Activated CD4-positive, alpha-beta memory T cell treated with anti-CD3 and anti-CD28 coated beads, Interleukin-2, amount 10 ng/mL, durations not matched to agents 7 days and 5 days (primary cell): Measurements from ENCODE around the gene NOX3. TPM values are rescaled to one million over a fixed set of nuclear protein-coding genes. Genes with fewer than 3 reads are reported as not detected.
"Not testable (repeated sequence)": the region's sequence is repeated elsewhere in the genome, so short reads cannot be mapped to it uniquely, and the experiment has no call there.

ENCODE experiments used
- CTCF ChIA-PET: fragments of 350-600 bp; sonication (Branson Sonifier 250); formaldehyde crosslinking; loops from one replicate; lab custom pipeline; 2021; ENCODE audit warnings: antibody characterized with exemption, inconsistent platforms; lab: Charles Lee
- POLR2A ChIA-PET: fragments of 350-600 bp; sonication (Branson Sonifier 250); formaldehyde crosslinking; loops from one replicate; lab custom pipeline; 2021; ENCODE audit warnings: antibody characterized with exemption; lab: Charles Lee
- DNase-seq: peaks from one replicate; pipeline ENCODE4 v3.0.0-alpha.2; 2020
- H3K27ac Mint-ChIP-seq: one replicate; pipeline ENCODE4 v1.8.0; 2021; ENCODE audit warnings: mild to moderate bottlenecking, mixed read lengths
- H3K27me3 Mint-ChIP-seq: one replicate; pipeline ENCODE4 v1.8.0; 2021; ENCODE audit warnings: mixed read lengths
- H3K36me3 Mint-ChIP-seq: one replicate; pipeline ENCODE4 v1.8.0; 2021; ENCODE audit warnings: low read depth, mixed read lengths
- H3K4me1 Mint-ChIP-seq: one replicate; pipeline ENCODE4 v1.8.0; 2021; ENCODE audit warnings: mixed read lengths
- H3K4me3 Mint-ChIP-seq: one replicate; pipeline ENCODE4 v1.8.0; 2021; ENCODE audit warnings: mild to moderate bottlenecking, mixed read lengths
- H3K9me3 Mint-ChIP-seq: one replicate; pipeline ENCODE4 v1.8.0; 2021; ENCODE audit warnings: mixed read lengths
- total RNA-seq, 2 experiments: library from RNA; stranded (reverse); gene quantifications; one replicate each; pipeline ENCODE4 v1.2.3, GENCODE V29; 2021

NOX3 gene
- total RNA-seq, 2 experiments from 2014 or later = not detected

GRCh38 chr6:155487371-155488130, 31.9 kb upstream of the NOX3 start:
- Mint-ChIP-seq H3K36me3 (no peaks in the 10 kb centered on the region), H3K27me3 (no peaks in the 10 kb centered on the region), H3K4me1 (peaks cover 3% of the 10 kb centered on the region), H3K9me3 (no peaks in the 10 kb centered on the region), H3K27ac (no peak overlapping the region), H3K4me3 (no peak overlapping the region)
- POLR2A ChIA-PET = no interaction called here
- DNase-seq = no peak
- CTCF ChIA-PET = no interaction called here

GRCh38 chr6:155486721-155487294, 31.2 kb upstream of the NOX3 start:
- CTCF ChIA-PET = interaction anchor here (0.6 kb wide), 1 partner anchor 11 kb away, joined by 3 read pairs; no protein-coding TSS in a partner anchor
- H3K27me3 Mint-ChIP-seq = no peaks in the 10 kb centered on the region
- POLR2A ChIA-PET = no interaction called here
- no peak overlapping the region for H3K27ac Mint-ChIP-seq
- no peaks in the 10 kb centered on the region for H3K9me3 Mint-ChIP-seq
- no peaks in the 10 kb centered on the region for H3K36me3 Mint-ChIP-seq
- no peaks in the 10 kb centered on the region for H3K4me1 Mint-ChIP-seq
- H3K4me3 Mint-ChIP-seq = no peak overlapping the region
- DNase-seq = no peak

DNA sequence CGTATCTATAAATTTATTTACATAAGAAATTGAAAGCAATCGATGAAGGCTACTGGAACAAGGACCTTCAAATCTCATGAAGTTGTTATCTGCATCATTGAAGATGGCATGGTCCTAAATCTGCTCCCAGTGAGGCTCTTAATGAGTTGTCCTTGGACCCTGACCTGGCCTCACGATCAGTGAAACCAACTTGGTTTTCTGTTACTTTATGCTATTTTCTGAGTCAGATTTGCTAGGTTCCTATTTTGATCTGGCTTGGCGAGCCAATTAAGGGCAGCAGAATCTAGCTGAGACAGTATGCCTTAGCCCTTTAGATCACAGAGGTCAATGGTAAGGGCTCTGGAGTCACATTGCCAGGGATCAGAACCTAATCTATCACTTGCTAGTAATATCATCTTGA, 30.1 kb upstream of the NOX3 start:
- DNase-seq = no peak
- Mint-ChIP-seq H3K4me3 (no peak overlapping the region), H3K9me3 (no peaks in the 10 kb centered on the region), H3K36me3 (no peaks in the 10 kb centered on the region), H3K4me1 (no peaks in the 10 kb centered on the region), H3K27me3 (no peaks in the 10 kb centered on the region), H3K27ac (no peak overlapping the region)
- CTCF ChIA-PET = no interaction called here
- POLR2A ChIA-PET = no interaction called here

DNA sequence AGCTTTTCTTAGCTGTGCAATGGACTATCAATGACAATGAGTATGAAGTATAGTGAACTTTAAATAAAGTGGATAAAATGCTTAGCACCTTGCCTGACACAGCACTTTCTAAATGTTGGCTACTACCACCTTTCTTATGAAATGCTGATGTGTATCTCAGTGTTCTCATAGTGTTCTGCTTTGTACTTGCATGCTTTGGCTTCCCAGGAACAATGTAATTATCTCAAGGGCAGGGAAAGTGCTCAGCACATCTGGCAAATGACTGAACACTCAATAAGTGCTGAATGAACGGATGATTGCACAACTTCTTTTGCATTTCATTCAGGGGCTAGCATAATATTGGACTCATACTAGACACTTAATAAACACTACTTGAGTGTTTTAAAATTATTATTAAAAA, 28.2 kb upstream of the NOX3 start:
- CTCF ChIA-PET = no interaction called here
- Mint-ChIP-seq H3K4me3 (no peak overlapping the region), H3K36me3 (no peaks in the 10 kb centered on the region), H3K27ac (no peak overlapping the region), H3K9me3 (no peaks in the 10 kb centered on the region), H3K4me1 (no peaks in the 10 kb centered on the region), H3K27me3 (no peaks in the 10 kb centered on the region)
- POLR2A ChIA-PET = no interaction called here
- DNase-seq = no peak

DNA sequence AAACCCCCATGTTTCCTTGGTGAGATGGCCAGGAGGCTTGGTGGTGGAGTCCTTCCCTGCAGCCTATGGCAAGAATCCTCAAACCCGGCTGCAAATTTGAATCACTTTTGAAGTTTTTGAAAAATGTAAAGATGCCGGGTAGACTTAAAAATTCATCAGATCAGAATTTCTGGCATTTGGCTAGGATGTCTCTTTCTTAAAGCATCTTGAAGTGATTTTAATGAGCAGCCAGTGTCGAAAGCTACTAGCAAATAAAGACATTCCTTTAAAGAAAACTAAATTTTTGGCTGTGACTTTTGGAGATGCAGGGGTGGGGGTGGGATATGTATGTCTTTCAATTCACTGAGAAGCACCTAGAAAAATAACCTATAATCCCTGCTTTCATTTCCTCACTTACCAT, 25.6 kb upstream of the NOX3 start:
- ChIA-PET CTCF (no interaction called here), POLR2A (no interaction called here)
- H3K9me3 Mint-ChIP-seq = no peaks in the 10 kb centered on the region
- no peaks in the 10 kb centered on the region for H3K36me3 Mint-ChIP-seq
- no peaks in the 10 kb centered on the region for H3K27me3 Mint-ChIP-seq
- no peak overlapping the region for H3K4me3 Mint-ChIP-seq
- no peaks in the 10 kb centered on the region for H3K4me1 Mint-ChIP-seq
- DNase-seq = no peak
- no peak overlapping the region for H3K27ac Mint-ChIP-seq

GRCh38 chr6:155473741-155474140, 18.1 kb upstream of the NOX3 start:
- Mint-ChIP-seq H3K9me3 (peaks cover 6% of the 10 kb centered on the region), H3K4me3 (no peak overlapping the region), H3K27me3 (no peaks in the 10 kb centered on the region), H3K36me3 (no peaks in the 10 kb centered on the region), H3K4me1 (no peaks in the 10 kb centered on the region), H3K27ac (no peak overlapping the region)
- POLR2A ChIA-PET = no interaction called here
- no peak for DNase-seq
- CTCF ChIA-PET = no interaction called here

DNA sequence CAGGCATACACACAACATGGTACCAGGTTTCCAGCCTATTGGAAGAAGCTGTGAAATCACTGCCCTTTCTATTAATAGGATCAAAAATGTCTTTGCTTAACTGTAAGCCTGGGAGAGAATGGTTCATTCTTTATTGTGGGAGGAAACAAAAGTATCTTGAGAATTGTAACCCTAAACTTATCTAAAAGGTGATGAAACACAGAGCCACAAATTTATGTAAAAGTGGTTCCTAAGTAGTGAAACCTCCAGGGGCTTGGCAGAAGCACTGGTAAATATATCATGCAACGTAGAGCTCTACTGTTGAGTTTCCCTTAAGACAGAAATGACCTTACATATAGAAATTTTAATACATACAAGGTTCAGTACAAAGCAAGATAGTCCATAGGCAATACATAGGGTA, 17.2 kb upstream of the NOX3 start:
- Mint-ChIP-seq H3K36me3 (no peaks in the 10 kb centered on the region), H3K9me3 (peaks cover 12% of the 10 kb centered on the region), H3K4me3 (no peak overlapping the region), H3K4me1 (no peaks in the 10 kb centered on the region), H3K27ac (no peak overlapping the region), H3K27me3 (no peaks in the 10 kb centered on the region)
- ChIA-PET POLR2A (interaction anchor here (1.5 kb wide), 1 partner anchor 55 kb away, joined by 3 read pairs; no protein-coding TSS in a partner anchor), CTCF (no interaction called here)
- no peak for DNase-seq

DNA sequence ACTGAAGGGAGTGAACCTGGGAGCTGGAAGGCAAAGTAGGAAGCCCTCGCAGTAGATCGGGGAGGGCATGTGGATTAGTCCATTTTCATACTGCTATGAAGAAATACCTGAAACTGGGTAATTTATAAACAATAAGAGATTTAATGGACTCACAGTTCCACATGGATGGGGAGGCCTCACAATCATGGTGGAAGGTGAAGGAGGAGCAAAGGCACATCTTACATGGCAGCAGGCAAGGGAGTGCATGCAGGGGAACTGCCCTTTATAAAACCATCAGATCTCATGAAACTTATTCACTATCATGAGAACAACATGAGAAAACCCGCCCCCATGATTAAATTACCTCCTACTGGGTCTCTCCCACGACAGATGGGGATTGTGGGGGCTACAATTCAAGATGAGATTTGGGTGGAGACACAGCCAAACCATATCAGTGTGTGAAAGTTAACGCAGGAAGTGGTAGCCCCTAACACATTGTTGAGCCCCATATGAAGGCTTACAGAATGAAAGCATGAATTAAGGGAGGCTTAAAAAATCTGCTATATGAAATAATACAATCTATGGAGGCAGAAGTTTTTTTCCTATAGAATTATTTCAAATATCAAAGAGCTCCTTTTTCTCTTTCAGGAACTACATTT, 15.5 kb upstream of the NOX3 start:
- POLR2A ChIA-PET, H3K27ac Mint-ChIP-seq, H3K4me1 Mint-ChIP-seq, H3K4me3 Mint-ChIP-seq, DNase-seq, H3K36me3 Mint-ChIP-seq, H3K27me3 Mint-ChIP-seq, CTCF ChIA-PET: not testable (repeated sequence)
- peaks cover 20% of the 10 kb centered on the region for H3K9me3 Mint-ChIP-seq

GRCh38 chr6:155468543-155468942, 12.9 kb upstream of the NOX3 start:
- POLR2A ChIA-PET, CTCF ChIA-PET, DNase-seq, H3K4me1 Mint-ChIP-seq, H3K27ac Mint-ChIP-seq, H3K36me3 Mint-ChIP-seq, H3K4me3 Mint-ChIP-seq, H3K27me3 Mint-ChIP-seq: not testable (repeated sequence)
- peaks cover 20% of the 10 kb centered on the region for H3K9me3 Mint-ChIP-seq

- DNase-seq = no peak
- CTCF ChIA-PET = no interaction called here
- POLR2A ChIA-PET = no interaction called here
- Mint-ChIP-seq H3K27me3 (no peaks in the 10 kb centered on the region), H3K4me1 (no peaks in the 10 kb centered on the region), H3K36me3 (no peaks in the 10 kb centered on the region), H3K9me3 (peaks cover 20% of the 10 kb centered on the region), H3K27ac (no peak overlapping the region), H3K4me3 (no peak overlapping the region)
Measured at GRCh38 chr6:155466539-155466938, 10.9 kb upstream of the NOX3 start.

- H3K27ac Mint-ChIP-seq = no peak overlapping the region
- H3K27me3 Mint-ChIP-seq = peaks cover 2% of the 10 kb centered on the region
- ChIA-PET POLR2A (no interaction called here), CTCF (no interaction called here)
- H3K4me3 Mint-ChIP-seq = no peak overlapping the region
- no peak for DNase-seq
- no peaks in the 10 kb centered on the region for H3K4me1 Mint-ChIP-seq
- peaks cover under 1% of the 10 kb centered on the region for H3K9me3 Mint-ChIP-seq
- H3K36me3 Mint-ChIP-seq = no peaks in the 10 kb centered on the region
Measured at GRCh38 chr6:155461556-155461955, 5.9 kb upstream of the NOX3 start.

DNA sequence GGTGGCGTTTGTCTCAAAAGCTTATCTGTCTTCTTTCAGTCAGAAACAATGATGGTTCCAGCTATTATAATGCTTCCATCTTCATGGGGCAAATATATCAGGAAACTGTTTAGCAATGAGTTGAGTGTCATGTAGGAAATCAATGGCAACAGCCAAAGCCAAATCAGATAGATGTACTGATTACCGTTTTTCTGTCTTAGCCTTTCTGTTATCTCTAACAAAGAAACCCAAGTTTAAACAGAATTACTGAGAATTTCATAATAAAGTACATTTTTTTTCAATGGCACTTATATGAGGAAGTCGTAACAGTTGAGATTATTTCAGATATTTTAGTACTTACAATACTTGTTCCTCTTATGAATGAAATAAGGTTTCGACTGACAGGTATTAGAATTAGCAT, 1.2 kb downstream of the NOX3 start:
- POLR2A ChIA-PET = no interaction called here
- Mint-ChIP-seq H3K27ac (no peak overlapping the region), H3K27me3 (no peaks in the 10 kb centered on the region), H3K36me3 (no peaks in the 10 kb centered on the region), H3K9me3 (no peaks in the 10 kb centered on the region), H3K4me3 (no peak overlapping the region), H3K4me1 (no peaks in the 10 kb centered on the region)
- CTCF ChIA-PET = no interaction called here
- no peak for DNase-seq

GRCh38 chr6:155454008-155454407, 1.6 kb downstream of the NOX3 start:
- Mint-ChIP-seq H3K4me3 (no peak overlapping the region), H3K9me3 (no peaks in the 10 kb centered on the region), H3K27me3 (no peaks in the 10 kb centered on the region), H3K4me1 (no peaks in the 10 kb centered on the region), H3K36me3 (no peaks in the 10 kb centered on the region), H3K27ac (no peak overlapping the region)
- POLR2A ChIA-PET = no interaction called here
- DNase-seq = no peak
- CTCF ChIA-PET = no interaction called here
